Measurements from ENCODE around the gene GNAQ.

GNAQ gene

DNA sequence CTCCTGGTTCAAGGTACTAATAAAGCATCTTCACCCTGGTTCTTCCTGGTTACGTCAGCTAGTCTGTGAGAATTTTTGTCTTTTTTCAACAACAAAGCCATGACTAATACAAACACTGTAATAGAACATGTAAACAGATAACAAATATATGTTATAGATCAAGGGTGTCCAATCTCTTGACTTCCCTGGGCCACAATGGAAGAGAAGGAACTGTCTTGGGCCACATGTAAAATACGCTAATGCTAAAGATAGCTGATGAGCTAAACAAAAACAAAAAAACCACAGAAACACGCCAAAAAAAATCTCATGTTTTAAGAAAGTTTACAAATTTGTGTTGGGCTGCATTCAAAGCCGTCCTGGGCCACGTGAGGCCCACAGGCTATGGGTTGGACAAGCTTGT, 259.0 kb downstream of the GNAQ start:
- TF ChIP-seq, protein P1, sequence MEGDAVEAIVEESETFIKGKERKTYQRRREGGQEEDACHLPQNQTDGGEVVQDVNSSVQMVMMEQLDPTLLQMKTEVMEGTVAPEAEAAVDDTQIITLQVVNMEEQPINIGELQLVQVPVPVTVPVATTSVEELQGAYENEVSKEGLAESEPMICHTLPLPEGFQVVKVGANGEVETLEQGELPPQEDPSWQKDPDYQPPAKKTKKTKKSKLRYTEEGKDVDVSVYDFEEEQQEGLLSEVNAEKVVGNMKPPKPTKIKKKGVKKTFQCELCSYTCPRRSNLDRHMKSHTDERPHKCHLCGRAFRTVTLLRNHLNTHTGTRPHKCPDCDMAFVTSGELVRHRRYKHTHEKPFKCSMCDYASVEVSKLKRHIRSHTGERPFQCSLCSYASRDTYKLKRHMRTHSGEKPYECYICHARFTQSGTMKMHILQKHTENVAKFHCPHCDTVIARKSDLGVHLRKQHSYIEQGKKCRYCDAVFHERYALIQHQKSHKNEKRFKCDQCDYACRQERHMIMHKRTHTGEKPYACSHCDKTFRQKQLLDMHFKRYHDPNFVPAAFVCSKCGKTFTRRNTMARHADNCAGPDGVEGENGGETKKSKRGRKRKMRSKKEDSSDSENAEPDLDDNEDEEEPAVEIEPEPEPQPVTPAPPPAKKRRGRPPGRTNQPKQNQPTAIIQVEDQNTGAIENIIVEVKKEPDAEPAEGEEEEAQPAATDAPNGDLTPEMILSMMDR (IDR thresholded peaks at IDR 0.05; ENCODE audit: low read length, missing control alignments) = no peak
- DNase-seq (ENCODE audit: low read depth) = no peak
- H3K4me3 ChIP-seq (replicated peaks; ENCODE audit: low read depth, low read length) = no peak overlapping the region

DNA sequence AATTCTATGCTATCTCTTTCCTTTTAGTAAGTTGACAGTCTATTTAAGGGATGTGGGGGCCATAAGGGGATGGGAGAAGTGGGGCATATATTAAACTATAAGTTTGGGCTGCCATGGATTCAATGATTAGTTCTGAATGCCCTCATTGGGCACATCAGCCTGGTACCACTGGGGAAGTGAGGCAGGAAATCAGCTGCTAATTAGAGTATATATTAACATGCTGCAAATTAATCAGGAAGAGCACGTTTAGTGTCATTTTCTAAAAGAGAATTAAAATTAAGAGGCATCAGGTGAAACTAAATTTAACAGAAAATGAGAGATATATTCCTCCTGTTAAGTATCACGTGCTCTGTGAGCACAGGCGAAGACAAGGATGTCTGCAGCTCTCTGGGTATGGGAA, 260.4 kb downstream of the GNAQ start:
- no peak overlapping the region for H3K4me3 ChIP-seq (replicated peaks; ENCODE audit: low read depth, low read length)
- TF ChIP-seq, protein P1 (IDR thresholded peaks at IDR 0.05; ENCODE audit: low read length, missing control alignments) = no peak
- DNase-seq (ENCODE audit: low read depth) = no peak

DNA sequence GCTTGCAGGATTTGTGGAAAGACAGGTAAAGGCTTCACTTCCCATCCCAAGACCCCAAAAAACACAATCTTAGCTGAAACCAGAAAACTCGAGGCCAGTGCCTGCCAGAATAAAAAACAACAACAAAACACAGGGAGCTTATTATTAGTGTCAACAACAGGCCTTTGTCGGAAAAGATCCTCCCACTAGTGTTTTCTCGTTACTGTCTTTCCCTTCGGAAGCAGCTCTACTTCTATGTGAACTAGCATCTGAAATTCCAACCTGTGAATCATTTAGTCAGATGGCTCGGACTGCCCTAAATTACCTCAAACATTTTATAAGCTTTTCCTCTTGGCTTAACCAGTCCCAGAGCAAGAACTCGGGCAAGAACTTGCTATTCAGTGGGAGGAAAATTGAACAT, 261.3 kb downstream of the GNAQ start:
- H3K4me3 ChIP-seq (replicated peaks; ENCODE audit: low read depth, low read length) = no peak overlapping the region
- DNase-seq (ENCODE audit: low read depth) = no peak
- TF ChIP-seq, protein P1 (IDR thresholded peaks at IDR 0.05; ENCODE audit: low read length, missing control alignments) = no peak

DNA sequence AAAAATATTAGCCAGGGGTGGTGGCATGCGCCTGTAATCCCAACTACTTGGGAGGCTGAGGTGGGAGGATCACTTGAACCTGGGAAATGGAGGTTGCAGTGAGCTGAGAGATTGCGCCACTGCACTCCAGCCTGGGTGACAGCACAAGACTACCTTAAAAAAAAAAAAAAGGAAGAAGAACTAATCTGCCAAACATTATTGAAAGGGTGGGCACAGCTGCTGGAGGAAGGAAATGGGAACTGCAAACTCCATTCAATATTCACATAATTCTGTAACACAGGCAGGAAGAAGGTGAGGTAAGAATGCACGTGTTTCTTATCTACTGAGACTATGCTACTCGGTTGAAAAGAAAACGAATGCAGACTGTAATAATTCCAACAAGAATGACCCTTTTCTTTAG, 262.4 kb downstream of the GNAQ start:
- DNase-seq (ENCODE audit: low read depth) = peak; percentile 26
- TF ChIP-seq, protein P1 (IDR thresholded peaks at IDR 0.05; ENCODE audit: low read length, missing control alignments) = no peak
- H3K4me3 ChIP-seq (replicated peaks; ENCODE audit: low read depth, low read length) = no peak overlapping the region

DNA sequence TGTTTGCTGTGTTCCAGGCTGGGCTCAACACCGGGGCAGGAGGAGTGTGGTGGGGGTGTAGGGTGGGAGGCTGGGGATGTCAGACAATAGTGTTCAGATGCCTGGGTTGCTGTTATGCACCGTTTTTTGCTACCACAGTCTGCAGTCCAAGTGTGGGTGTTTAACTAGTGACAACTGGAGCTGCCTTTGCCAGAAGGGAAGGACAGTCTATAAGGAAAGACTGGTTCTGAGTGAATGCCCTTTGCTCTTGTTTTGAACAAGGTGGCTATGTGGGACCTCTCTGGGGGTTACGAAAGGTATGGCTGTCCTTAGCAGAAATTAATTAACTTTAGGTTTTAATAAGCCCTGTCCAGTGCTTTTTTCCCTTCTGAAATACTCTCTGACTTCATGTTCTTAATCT, 265.0 kb downstream of the GNAQ start:
- no peak overlapping the region for H3K4me3 ChIP-seq (replicated peaks; ENCODE audit: low read depth, low read length)
- DNase-seq (ENCODE audit: low read depth) = no peak
- TF ChIP-seq, protein P1 (IDR thresholded peaks at IDR 0.05; ENCODE audit: low read length, missing control alignments) = no peak

DNA sequence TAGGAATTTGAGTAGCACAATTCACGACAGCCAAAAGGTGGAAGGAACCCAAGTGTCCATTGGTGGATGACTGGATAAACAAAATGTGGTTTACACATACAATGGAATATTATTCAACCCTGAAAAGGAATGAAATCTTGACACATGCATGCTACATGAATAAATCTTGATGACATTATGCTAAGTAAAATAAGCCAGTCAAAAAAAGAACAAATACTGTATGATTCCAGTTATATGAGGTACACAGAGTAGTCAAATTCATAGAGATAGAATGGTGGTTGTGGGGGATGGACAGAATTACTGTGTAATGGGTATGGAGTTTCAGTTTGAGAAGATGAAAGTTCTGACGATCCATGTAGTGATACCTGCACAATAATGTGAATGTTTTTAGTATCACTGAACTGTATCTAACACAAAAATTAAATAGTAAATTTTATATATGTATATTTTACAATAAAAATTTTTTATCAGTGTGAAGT, 265.8 kb downstream of the GNAQ start:
- TF ChIP-seq, protein P1 (IDR thresholded peaks at IDR 0.05; ENCODE audit: low read length, missing control alignments) = no peak
- H3K4me3 ChIP-seq (replicated peaks; ENCODE audit: low read depth, low read length) = no peak overlapping the region
- DNase-seq (ENCODE audit: low read depth) = no peak
